Activated CD8-positive, alpha-beta memory T cell treated with anti-CD3 and anti-CD28 coated beads for 48 hours (primary cell): ENCODE results near the gene ATG9B.
"Not testable (repeated sequence)": the region's sequence is repeated elsewhere in the genome, so short reads cannot be mapped to it uniquely, and the experiment has no call there.

ENCODE experiments used
- DNase-seq, 3 experiments: peaks; one replicate each; pipeline ENCODE4 v3.0.0-alpha.2; 2020; ENCODE audit warnings: low read depth in 2 of 3, low spot score in 2 of 3

Gene ATG9B

DNA sequence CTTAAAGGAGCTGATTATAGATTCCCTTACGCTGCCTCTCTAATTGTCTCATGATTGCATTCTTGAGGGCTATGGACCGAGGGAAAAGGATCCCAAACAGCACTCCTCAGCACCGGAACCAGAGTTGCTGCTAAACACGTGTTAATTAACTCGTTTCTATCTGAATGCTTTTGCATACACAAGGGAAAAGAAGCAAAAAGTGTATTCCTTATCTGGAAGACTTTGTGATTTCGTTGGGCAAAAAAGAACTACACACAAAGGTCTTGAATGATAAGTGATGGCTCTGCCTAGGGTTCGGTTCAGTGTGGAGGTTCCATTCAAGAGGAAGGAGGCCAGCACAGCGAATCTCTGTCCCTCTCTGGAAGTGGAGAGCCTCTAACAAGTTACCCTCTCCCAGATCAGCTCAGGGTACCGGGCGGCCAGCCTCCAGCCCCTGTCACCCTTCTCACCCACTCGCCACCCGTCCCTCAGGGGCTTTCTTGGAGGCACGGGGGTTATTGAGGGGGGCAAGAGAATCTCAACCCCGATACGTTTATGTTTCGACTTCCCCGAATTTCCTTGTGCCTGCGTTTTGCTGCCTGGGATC, 34.6 kb upstream of the ATG9B start:
- no peak for DNase-seq

DNA sequence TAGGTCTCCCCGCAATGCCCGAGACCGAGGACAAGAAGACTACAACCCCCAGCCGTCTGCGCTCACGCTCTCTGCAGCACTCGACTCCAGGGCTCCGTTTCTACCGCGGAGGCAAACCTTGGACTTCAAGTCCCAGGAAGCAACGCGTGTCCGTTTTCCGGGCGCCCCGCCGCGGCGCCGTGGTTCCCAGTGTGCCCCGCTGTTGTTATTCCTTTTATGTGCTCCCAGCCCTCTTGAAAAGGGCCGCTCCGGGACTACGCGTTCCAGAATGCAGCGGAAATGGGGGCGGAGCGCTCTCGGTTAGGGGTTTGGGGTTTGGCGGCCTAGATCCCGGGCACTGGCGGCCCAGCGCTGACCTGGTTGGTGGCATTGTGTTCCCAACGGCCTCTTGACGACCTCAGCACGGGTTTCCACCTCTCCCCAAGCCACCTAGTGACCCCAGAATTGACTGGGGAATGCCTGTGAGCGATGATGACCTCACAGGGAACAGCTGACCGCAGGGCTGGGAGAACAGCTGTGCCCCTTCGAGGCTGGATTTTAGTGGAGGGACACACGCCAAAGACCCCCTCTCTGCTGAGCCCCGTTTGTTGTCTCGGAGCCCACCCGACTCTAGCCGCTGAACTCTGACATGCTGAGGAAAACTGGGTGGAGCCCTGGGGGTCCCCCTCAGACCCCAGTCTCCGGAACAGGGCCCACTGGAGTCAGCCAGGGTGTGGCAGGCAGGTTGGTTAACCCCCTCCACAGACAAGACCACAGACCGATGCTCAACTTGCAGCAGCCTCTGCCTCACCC, 33.9 kb upstream of the ATG9B start:
- peak; percentile 83 to 94 (median 92) for DNase-seq

DNA sequence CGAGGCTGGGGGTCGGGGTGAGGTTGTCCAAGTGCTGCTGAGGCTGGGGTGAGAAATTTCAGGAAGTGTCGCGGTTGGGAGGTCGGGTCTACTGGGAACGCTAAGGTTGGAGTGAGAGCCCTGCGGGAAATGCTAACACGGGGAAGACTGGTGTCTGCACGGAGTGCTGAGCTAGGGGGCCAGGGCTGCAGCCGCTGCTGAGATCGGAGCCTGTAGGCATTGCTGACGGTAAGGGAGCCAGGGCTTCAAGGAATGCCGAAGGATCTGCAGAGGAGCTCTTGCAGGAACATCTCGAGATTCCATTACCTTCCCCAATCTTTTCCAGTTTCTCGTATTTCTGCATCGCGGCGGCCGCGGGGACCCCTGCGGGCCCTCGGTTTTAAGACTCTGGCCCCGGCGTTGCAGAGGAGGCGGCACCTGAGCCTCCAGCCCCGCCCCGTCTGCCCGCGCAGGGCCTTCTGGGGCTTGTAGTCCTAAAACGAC, 33.3 kb upstream of the ATG9B start, which contains the start of gene CDK5:
Gene CDK5 (minus strand): TSS at position 392 of the 483 bp plus-strand sequence. CDS start 49 bp downstream, at position 343.
- no peak for DNase-seq

DNA sequence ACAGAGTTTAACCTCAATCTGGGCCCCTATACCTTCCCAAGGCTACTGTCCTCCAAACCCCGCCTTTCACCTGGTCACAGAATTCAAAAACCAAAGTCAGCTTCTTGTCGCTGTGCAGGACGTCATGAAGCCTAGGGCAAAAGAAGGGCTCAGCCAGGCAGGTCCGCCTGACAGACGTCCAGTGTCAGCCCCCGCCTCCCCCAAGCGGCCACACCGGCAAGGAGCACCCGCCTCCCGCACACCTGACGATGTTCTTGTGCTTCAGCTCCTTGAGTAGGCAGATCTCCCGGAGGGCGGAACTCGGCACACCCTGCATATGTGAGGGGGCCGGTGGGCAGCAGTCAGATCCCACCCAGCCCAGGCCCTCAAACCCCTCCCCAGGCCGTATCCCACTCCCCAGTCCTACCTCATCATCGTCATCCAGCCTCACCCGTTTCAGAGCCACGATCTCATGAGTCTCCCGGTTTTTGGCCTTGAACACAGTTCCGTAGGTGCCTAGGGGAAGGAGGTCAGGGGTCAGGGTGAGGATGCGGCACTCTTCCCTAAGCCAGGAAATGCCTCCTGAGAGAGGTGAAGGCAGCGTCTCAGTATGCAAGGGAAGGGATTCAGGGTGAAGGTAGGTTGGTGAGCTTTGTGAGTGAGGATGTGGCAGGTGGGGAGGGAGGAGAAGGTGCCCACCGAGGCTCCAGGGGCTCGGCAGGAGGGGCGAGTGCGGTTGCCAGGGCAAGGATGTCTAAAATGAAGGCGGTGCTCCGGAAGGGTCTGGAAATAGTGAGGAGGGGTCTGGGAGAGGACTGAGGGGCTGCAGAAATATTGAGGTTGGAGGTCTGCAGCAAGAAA, 32.6 kb upstream of the ATG9B start:
- DNase-seq = no peak

DNA sequence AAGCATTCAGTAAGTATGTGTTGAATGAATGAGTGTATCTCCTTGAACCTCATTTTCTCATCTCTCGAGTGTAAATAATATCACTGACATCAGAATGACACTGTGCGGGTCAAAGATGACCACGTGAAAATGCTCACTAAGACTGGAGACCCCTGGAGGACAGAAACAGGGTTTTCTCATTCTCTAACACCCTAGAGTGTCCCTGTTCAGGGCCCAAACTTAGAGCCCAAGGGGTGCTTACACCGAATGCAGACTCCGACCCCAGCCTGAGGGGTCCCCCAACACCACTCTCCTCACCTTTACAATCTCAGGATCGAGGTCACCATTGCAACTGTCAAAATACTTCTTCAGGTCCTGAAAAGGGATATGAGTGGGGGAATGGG, 32.0 kb upstream of the ATG9B start:
- no peak for DNase-seq

DNA sequence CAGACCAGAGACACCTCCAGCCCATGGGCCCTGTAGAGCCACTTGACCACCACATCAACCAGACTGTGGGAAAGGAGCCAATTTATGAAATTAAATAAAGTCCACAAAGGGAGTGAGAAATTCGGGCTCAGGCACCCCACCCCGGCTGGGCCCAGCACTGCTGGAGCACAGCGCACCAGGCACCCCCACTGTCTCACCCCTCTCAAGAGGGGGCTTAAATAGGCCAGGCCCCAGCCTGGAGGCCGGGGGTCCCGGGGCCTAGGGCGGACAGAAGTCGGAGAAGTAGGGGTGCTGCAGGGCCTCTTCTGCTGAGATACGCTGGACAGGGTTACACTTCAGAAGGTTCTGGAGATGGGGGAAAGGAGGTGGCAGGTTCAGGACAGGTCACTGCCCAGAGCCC, 29.5 kb upstream of the ATG9B start:
- no peak for DNase-seq

DNA sequence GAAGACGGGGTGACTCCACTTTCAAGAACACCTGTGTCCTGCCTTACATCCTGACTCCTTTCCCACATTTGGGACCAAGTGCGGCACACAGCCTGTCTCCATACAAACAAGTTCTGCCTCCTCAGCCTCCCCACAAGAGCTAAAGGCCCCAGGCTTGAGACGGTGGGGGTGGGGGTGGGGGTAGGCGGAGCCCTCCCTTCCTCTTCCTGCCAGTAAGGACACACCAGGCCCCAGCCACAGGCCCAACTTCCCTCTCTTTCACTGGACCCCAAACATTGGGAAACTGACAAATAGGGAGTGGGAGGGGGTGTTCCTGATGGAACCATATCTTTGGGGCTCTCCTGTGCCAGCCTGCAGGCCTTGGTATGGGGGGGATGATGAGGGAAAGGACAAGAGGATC, 28.8 kb upstream of the ATG9B start:
- DNase-seq = no peak

DNA sequence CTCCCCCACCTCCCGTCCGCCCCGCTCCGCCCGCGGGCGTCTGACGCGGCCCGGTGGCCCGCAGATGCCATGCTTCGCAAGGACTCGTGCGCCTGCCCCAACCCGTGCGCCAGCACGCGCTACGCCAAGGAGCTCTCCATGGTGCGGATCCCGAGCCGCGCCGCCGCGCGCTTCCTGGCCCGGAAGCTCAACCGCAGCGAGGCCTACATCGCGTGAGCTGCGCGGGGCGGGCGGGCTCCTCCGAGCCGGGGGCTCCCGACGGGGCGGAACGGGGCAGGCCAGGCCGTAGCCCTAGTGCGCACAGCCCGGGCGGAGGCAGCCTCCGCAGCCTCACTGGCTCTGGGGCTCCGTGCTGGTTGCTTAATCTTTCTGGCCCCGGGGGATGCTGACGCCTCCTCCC, 26.8 kb upstream of the ATG9B start:
- no peak for DNase-seq

DNA sequence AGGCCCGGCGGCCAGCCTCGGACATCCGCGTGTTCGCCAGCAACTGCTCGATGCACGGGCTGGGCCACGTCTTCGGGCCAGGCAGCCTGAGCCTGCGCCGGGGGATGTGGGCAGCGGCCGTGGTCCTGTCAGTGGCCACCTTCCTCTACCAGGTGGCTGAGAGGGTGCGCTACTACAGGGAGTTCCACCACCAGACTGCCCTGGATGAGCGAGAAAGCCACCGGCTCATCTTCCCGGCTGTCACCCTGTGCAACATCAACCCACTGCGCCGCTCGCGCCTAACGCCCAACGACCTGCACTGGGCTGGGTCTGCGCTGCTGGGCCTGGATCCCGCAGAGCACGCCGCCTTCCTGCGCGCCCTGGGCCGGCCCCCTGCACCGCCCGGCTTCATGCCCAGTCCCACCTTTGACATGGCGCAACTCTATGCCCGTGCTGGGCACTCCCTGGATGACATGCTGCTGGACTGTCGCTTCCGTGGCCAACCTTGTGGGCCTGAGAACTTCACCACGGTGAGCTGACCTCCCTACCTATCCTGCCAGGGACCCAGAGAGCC, 24.7 kb upstream of the ATG9B start:
- DNase-seq = no peak

DNA sequence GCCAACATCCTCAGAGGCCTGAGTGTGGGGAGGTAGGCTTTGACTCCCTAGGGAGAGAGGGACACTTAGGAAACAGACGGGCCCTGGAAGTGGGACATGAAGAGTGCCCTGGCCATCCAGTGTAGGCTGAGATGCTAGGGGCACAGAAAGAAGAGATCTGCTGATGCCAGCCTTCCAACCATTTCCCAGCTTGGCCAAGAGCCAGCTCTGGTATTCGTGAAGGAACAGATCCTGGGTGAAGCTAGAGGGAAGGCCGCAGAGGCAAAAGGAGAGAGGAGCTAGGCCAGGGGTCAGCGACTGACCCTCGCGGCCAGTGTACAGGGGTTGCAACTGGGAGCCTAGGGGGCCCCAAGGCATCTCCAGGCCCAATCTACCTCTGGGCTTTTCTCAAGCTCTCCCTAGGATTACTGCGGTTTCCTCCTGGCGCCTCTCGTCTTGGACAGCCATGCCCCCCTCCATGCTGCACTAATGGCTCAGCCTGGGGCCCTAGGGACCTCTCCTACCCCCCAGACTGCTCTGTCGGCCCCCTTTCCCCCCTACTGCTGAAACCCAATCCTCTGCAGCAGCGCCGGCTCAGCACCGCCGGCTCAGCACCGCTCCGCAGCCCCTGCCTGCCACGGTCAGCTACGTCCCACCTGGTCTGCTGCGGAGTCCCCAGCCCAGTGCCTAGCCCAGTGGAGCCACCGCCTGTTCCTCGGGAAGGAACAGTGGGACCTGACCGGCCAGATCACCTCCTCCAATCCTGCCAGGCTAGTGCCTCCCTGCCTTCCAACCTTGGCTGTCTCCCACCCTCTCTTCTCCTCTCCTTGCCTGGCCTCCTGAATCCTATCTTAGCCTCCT, 23.9 kb upstream of the ATG9B start, which contains the start of gene ASIC3:
Gene ASIC3 (plus strand): TSS at position 556 of the 840 bp plus-strand sequence. CDS start 355 bp downstream, outside the sequence.
- no peak for DNase-seq

DNA sequence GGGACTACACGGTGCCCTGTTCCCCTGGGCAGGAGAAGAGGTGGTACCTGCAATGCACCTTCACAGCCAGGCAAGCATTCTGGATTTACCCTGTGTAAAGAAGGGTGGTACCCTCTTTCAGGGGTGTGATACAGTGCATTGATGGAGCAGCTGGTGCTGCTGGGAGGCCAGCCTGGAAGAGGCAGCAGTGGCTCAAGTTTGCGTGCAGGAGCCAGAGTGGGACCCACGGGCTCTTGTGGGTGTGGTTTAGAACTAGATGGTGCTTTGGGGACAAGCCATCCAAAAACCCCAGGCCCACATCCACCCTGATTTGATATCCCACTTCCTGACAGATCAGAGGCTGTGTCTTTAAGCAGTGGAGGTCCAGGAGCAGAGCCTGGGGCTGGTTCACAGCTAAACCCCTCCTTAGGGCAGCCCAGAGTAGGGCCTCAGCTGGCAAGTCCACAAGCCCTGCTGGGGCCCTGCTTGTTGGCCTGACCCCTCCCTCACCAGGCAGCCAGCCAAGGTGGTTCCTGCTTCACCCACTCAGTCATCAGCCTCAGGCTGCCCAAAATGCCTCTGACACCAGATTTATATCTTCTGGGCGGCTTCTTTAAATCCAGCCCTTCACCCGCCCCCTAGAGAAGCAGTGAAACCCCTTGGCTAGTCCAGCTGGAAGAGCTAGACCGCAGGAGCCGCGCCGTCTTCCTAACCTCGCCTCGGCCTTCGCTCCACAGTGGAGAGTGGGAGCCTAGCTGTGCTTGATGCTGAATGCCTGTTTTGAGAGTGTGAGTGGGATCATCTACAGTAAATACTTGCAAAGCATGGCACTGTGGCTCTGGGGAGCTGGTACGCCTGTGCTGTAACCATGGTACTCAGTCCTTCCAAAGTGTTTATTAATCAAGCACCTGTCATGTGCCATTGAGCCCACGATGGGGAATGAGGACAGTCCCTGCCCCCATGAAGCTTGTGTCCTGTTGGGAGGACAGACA, 22.6 kb upstream of the ATG9B start:
- DNase-seq = no peak

DNA sequence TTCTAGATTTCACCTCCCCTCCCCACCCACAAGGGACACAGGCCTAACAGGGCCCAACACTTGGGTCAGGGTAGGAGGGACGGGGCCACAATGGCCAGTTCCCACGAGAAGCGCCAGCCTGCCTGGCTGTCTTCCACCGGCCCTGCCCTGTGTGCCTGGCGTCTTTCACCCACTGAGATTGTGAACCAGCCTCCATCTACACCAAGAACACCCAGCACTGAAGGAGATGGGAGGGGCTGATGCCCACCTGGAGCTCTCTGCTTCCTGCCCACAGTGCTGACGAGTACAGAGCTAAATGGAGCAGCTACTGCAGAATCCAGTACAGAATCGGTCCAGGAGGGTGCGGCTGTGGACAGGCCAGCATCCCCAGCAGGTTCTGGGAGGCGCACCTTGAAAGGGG, 21.7 kb upstream of the ATG9B start:
- no peak for DNase-seq

DNA sequence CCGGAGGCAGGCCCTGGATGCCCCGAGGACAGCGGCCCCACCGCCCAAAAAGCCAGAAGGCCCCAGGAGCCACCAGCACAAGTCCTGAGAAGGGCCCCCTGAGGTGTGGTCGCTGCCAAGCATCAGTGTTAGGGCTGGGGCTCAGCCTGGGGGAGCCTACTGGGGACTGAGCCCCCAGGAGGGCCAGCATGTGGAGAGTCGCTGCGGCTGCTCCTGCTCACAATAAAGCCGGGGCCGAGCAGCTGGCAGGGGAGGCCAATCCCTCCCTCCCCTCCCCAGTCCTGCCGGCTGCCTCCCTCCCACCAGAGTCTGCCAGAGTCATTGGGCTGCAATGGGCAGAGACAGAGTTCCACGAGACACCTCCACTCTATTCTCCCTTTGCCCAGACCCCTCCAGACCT, 21.0 kb upstream of the ATG9B start:
- DNase-seq = no peak

DNA sequence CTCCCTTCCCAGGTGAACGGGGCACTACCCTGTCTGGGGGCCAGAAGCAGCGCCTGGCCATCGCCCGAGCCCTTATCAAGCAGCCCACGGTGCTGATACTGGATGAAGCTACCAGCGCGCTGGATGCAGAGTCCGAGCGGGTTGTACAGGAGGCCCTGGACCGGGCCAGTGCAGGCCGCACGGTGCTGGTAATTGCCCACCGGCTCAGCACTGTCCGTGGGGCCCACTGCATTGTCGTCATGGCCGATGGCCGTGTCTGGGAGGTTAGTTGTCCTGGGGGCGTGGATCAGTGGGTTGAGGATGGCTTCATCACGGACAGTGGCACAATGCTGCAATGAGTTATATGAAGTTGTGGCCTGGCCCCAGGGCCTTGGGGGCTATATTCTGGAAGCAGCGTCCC, 19.7 kb upstream of the ATG9B start:
- no peak for DNase-seq

DNA sequence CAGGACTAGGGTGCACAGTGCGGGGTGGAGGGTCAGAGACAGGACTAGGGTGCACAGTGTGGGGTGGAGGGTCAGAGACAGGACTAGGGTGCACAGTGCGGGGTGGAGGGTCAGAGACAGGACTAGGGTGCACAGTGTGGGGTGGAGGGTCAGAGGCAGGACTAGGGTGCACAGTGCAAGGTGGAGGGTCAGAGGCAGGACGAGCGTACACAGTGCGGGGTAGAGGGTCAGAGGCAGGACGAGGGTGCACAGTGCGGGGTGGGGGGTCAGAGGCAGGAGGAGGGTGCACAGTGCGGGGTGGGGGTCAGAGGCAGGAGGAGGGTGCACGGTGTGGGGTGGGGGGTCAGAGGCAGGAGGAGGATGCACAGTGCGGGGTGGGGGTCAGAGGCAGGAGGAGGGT, 19.2 kb upstream of the ATG9B start:
- not testable (repeated sequence) for DNase-seq

DNA sequence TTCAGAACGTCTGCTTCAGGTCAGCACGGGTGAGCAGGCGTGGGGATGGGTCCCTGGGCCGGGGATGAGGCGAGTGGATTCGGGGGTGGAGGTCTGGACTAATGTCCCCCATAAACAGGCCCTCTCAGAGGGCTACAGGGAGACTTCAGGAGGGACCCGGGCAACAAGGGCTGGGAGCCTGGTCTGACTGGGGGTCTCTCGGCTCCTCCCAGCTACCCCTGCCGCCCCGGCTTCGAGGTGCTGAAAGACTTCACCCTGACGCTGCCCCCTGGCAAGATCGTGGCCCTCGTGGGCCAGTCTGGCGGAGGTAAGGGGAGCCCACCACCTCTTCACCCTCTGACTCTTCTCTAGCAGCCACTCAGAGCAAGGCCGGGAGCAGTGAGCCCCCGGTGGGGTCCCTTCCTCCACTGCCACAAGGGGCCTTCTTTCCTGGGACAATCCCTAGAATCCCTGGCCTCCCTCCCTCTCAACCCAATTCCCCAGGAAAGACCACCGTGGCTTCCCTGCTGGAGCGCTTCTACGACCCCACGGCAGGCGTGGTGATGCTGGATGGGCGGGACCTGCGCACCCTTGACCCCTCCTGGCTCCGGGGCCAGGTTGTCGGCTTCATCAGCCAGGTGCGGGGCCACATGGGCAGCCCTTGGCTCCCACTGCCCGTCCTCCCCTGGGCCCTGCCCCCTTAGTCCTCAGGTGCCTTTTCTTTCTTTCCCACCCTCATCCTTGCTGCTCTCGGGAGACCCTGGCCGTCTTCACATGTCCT, 16.5 kb upstream of the ATG9B start:
- DNase-seq = no peak

DNA sequence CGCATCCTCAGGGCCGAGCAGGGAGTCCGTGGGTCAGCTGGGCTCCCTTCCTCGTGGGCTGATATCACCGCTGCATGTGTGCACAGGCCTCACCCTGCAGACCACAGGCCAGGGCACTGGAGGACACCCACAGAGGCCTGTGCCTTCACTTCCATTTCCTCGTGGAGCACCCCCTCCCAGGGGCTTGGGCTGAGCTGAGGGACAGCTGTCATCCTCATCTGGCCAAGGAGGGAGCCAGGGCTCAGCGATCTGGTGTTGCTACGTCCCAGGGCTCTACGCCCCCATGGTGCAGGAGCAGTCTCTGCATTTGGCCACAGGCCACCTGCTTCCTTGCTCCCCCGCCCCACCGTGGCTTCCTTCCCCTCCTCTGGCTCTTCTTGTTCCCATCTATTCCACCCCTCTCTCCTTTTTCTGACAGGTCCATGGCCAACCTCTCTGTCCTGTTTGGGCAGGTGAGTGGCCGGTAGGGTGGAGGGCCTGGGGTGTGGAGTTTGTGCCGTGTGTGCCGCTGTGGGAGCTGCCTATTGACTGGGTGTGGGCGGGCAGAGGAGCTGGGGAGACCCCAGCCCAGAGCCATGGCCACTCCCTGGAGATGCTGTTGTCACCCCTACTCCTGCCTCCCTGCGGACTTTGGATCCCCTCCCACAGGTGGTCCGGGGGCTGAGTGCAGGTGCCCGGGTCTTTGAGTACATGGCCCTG, 15.7 kb upstream of the ATG9B start:
- DNase-seq = no peak
